H1 (cell line): ENCODE measurements around the gene C3orf18. TPM values are rescaled to one million over a fixed set of nuclear protein-coding genes. Genes with fewer than 3 reads are reported as not detected.
A peak's percentile ranks its signal among the peaks of the same experiment; 100 is the strongest.

Experiments
- CTCF ChIA-PET: fragments of 300-600 bp; sonication (Branson Sonifier 250); formaldehyde crosslinking; loops from one replicate; lab custom pipeline; 2021; ENCODE audit not compliant: partially characterized antibody; lab: Charles Lee
- POLR2A ChIA-PET: fragments of 300-600 bp; sonication (Branson Sonifier 250); formaldehyde crosslinking; loops from one replicate; lab custom pipeline; 2021; ENCODE audit warnings: inconsistent platforms; ENCODE audit not compliant: partially characterized antibody; lab: Charles Lee
- DNase-seq, 2 experiments: peaks; one replicate each; pipeline versions ENCODE4 v3.0.0 to v3.0.0-alpha.2; 2010 to 2022; ENCODE audit warnings: low spot score in 2 of 2, low read depth in 1 of 2, mixed read lengths in 1 of 2
- FAIRE-seq: peaks from 2 replicates; lab custom pipeline; 2011; peaks lifted over from hg19 to GRCh38; lab: Jason Lieb, UNC
- H2AFZ ChIP-seq: 2 replicates; pipeline ENCODE4 v1.8.1; 2012; ENCODE audit warnings: low read length, inconsistent platforms
- H2AK5ac ChIP-seq: 2 replicates; pipeline ENCODE4 v1.6.1; 2013; ENCODE audit warnings: low read depth, low read length
- H2BK120ac ChIP-seq: replicated peaks from 2 replicates; pipeline ENCODE3; 2013; ENCODE audit warnings: low read depth, low read length, inconsistent platforms
- H2BK12ac ChIP-seq: 2 replicates; pipeline ENCODE4 v1.6.1; 2013; ENCODE audit warnings: low read depth, low read length
- H2BK15ac ChIP-seq: 2 replicates; pipeline ENCODE4 v1.6.1; 2013; ENCODE audit warnings: low read length
- H2BK20ac ChIP-seq: 2 replicates; pipeline ENCODE4 v1.6.1; 2013; ENCODE audit warnings: low read length
- H2BK5ac ChIP-seq: 2 replicates; pipeline ENCODE4 v1.6.1; 2013; ENCODE audit warnings: low read depth, low read length
- H3K14ac ChIP-seq: 2 replicates; pipeline ENCODE4 v1.6.1; 2013; ENCODE audit warnings: inconsistent platforms; ENCODE audit not compliant: insufficient read length
- H3K18ac ChIP-seq: 2 replicates; pipeline ENCODE4 v1.6.1; 2013; ENCODE audit warnings: low read length; ENCODE audit errors: extremely low read depth
- H3K23ac ChIP-seq: 2 replicates; pipeline ENCODE4 v1.6.1; 2013; ENCODE audit warnings: inconsistent platforms; ENCODE audit not compliant: insufficient read length
- H3K23me2 ChIP-seq: 2 replicates; pipeline ENCODE4 v1.6.1; 2013; ENCODE audit warnings: low read depth, low read length
- H3K27ac ChIP-seq: 2 replicates; pipeline ENCODE4 v1.6.1; 2011; ENCODE audit warnings: low read depth, low read length, inconsistent platforms
- H3K27me3 ChIP-seq, 4 experiments: replicated peaks in 1 of 4; 1 replicate in 1 of 4; 2 replicates in 3 of 4; pipeline versions ENCODE4 v1.6.1 to v1.8.1; 2011 to 2013; ENCODE audit warnings: low read length in 3 of 4, mild to moderate bottlenecking in 3 of 4, inconsistent platforms in 2 of 4, mixed read lengths in 2 of 4, moderate library complexity in 1 of 4; ENCODE audit not compliant: control insufficient read depth in 3 of 4, insufficient read depth in 3 of 4; ENCODE audit errors: extremely low read depth in 1 of 4
- H3K36me3 ChIP-seq, 4 experiments: 2 replicates each; pipeline versions ENCODE4 v1.6.1 to v1.8.1; 2011 to 2013; ENCODE audit warnings: mild to moderate bottlenecking in 4 of 4, low read length in 3 of 4, moderate library complexity in 2 of 4, control low read depth in 1 of 4, inconsistent platforms in 1 of 4; ENCODE audit not compliant: insufficient read depth in 4 of 4, control insufficient read depth in 2 of 4
- H3K4ac ChIP-seq: replicated peaks from 2 replicates; pipeline ENCODE3; 2013; ENCODE audit warnings: low read length, low read depth, mixed read lengths, inconsistent platforms; ENCODE audit not compliant: insufficient read length
- H3K4me1 ChIP-seq, 4 experiments: replicated peaks in 1 of 4; 1 replicate in 1 of 4; 2 replicates in 3 of 4; pipeline versions ENCODE4 v1.6.1 to v1.8.1; 2011 to 2013; ENCODE audit warnings: low read length in 3 of 4, inconsistent platforms in 2 of 4, mixed read lengths in 1 of 4; ENCODE audit not compliant: insufficient read depth in 4 of 4, control insufficient read depth in 3 of 4
- H3K4me2 ChIP-seq, 2 experiments: 2 replicates each; pipeline versions ENCODE4 v1.6.1 to v1.8.1; 2011 to 2013; ENCODE audit warnings: low read depth in 2 of 2, low read length in 2 of 2, control low read depth in 1 of 2, inconsistent platforms in 1 of 2, mild to moderate bottlenecking in 1 of 2; ENCODE audit not compliant: insufficient read depth in 1 of 2
- H3K4me3 ChIP-seq, 4 experiments: fragments of 200-600, 300-600 bp in 1 of 4; sonication (generic), shearing (Covaris generic), sonication (Bioruptor Twin) in 1 of 4; 2 replicates each; pipeline versions ENCODE4 v1.5.1 to v1.8.1; 2011 to 2016; ENCODE audit warnings: low read length in 4 of 4, low read depth in 3 of 4, control low read depth in 2 of 4, inconsistent platforms in 2 of 4, mild to moderate bottlenecking in 2 of 4, mixed read lengths in 1 of 4, moderate library complexity in 1 of 4; ENCODE audit not compliant: insufficient read depth in 2 of 4; ENCODE audit errors: extremely low read depth in 1 of 4
- H3K56ac ChIP-seq: replicated peaks from 2 replicates; pipeline ENCODE3; 2013; ENCODE audit warnings: low read depth, mild to moderate bottlenecking, mixed read lengths, low read length, inconsistent platforms; ENCODE audit not compliant: insufficient read length
- H3K79me1 ChIP-seq: 2 replicates; pipeline ENCODE4 v1.6.1; 2013; ENCODE audit warnings: low read depth, low read length, control low read depth
- H3K79me2 ChIP-seq, 2 experiments: 2 replicates each; pipeline versions ENCODE4 v1.6.1 to v1.8.1; 2012 to 2013; ENCODE audit warnings: low read length in 2 of 2, mild to moderate bottlenecking in 2 of 2, inconsistent platforms in 1 of 2; ENCODE audit not compliant: insufficient read depth in 2 of 2, control insufficient read depth in 1 of 2
- H3K9ac ChIP-seq, 4 experiments: replicated peaks in 1 of 4; 1 replicate in 1 of 4; 2 replicates in 3 of 4; pipeline versions ENCODE4 v1.6.1 to v1.8.1; 2011 to 2013; ENCODE audit warnings: low read depth in 3 of 4, low read length in 3 of 4, control low read depth in 2 of 4, mild to moderate bottlenecking in 2 of 4, moderate library complexity in 2 of 4, inconsistent platforms in 1 of 4; ENCODE audit errors: extremely low read depth in 1 of 4
- H3K9me3 ChIP-seq, 2 experiments: 2 replicates each; pipeline versions ENCODE4 v1.6.1 to v1.8.1; 2012 to 2013; ENCODE audit warnings: mild to moderate bottlenecking in 2 of 2, moderate library complexity in 2 of 2, control low read depth in 1 of 2, inconsistent platforms in 1 of 2, low read depth in 1 of 2, low read length in 1 of 2, mixed read lengths in 1 of 2; ENCODE audit not compliant: insufficient read depth in 2 of 2
- H4K20me1 ChIP-seq, 2 experiments: replicated peaks in 1 of 2; 2 replicates each; pipeline versions ENCODE3 to v1.8.1; 2011 to 2013; ENCODE audit warnings: inconsistent platforms in 2 of 2, low read length in 2 of 2, mild to moderate bottlenecking in 1 of 2; ENCODE audit not compliant: insufficient read depth in 2 of 2, control insufficient read depth in 1 of 2
- H4K5ac ChIP-seq: 2 replicates; pipeline ENCODE4 v1.6.1; 2013; ENCODE audit warnings: low read length, low read depth, mixed read lengths, inconsistent platforms; ENCODE audit not compliant: insufficient read length
- H4K8ac ChIP-seq: 2 replicates; pipeline ENCODE4 v1.8.0; 2013; ENCODE audit warnings: mild to moderate bottlenecking, moderate library complexity, low read length, inconsistent platforms; ENCODE audit not compliant: insufficient read depth; ENCODE audit errors: extremely low read depth
- H4K91ac ChIP-seq: replicated peaks from 2 replicates; pipeline ENCODE3; 2013; ENCODE audit warnings: low read length, mixed read lengths, inconsistent platforms; ENCODE audit not compliant: insufficient read length
- ASH2L ChIP-seq: fragments of 200-600, 300-600 bp; sonication (generic); IDR thresholded peaks from one replicate; pipeline ENCODE4 v1.7.1; 2017; ENCODE audit warnings: low read length
- CBX8 ChIP-seq: fragments of 300-800, 300-1000 bp; sonication (generic); IDR thresholded peaks from 2 replicates; pipeline ENCODE4 v1.7.1; 2016; ENCODE audit warnings: low read depth, low read length, borderline replicate concordance
- CTCF ChIP-seq, 3 experiments: IDR thresholded peaks; 1 replicate in 2 of 3; 2 replicates in 1 of 3; pipeline versions ENCODE4 v1.5.1 to v1.6.1; 2011; ENCODE audit warnings: low read length in 3 of 3, mild to moderate bottlenecking in 3 of 3, inconsistent platforms in 2 of 3, low read depth in 1 of 3, moderate library complexity in 1 of 3; ENCODE audit not compliant: insufficient read depth in 1 of 3; ENCODE audit errors: control extremely low read depth in 1 of 3
- GABPA ChIP-seq: IDR thresholded peaks from 2 replicates; pipeline ENCODE4 v1.6.1; 2011; ENCODE audit warnings: mild to moderate bottlenecking, low read length, moderate library complexity, borderline replicate concordance; ENCODE audit not compliant: insufficient read depth
- KDM1A ChIP-seq: fragments of 200-600, 300-600 bp; sonication (generic); IDR thresholded peaks from 2 replicates; pipeline ENCODE4 v1.7.1; 2016; ENCODE audit warnings: mild to moderate bottlenecking, low read length, borderline replicate concordance
- KDM5A ChIP-seq: fragments of 200-600 bp; IDR thresholded peaks from 2 replicates; pipeline ENCODE4 v1.7.1; 2012; ENCODE audit warnings: mild to moderate bottlenecking, low read length, inconsistent platforms, mixed read lengths
- NANOG ChIP-seq: IDR thresholded peaks from 2 replicates; pipeline ENCODE4 v1.6.1; 2011; ENCODE audit warnings: low read length, low read depth, mild to moderate bottlenecking, inconsistent platforms; ENCODE audit not compliant: insufficient read depth, poor library complexity, severe bottlenecking
- SP4 ChIP-seq: IDR thresholded peaks from 2 replicates; pipeline ENCODE4 v1.6.1; 2012; ENCODE audit warnings: low read length, inconsistent platforms
- ZNF274 ChIP-seq: IDR thresholded peaks from 2 replicates; pipeline ENCODE4 v1.7.0; 2012; ENCODE audit warnings: low read length, borderline replicate concordance; ENCODE audit errors: extremely low read depth
- whole genome bisulfite sequencing, 2 experiments: shearing (Covaris generic) in 1 of 2; methylation state at CpG; one replicate each; pipeline versions ENCODE4 v1.1.6 to v1.1.7; 2013 to 2015; ENCODE audit warnings: low lambda C conversion rate in 2 of 2, mixed read lengths in 2 of 2, inconsistent platforms in 1 of 2, low coverage in 1 of 2, missing lambda C conversion rate in 1 of 2; ENCODE audit not compliant: insufficient replicate concordance in 2 of 2, insufficient coverage in 1 of 2, insufficient read length in 1 of 2; ENCODE audit errors: extremely low coverage in 1 of 2, missing lambda C conversion rate in 1 of 2; 5-methylcytosine and 5-hydroxymethylcytosine counted together
- polyA plus RNA-seq, 7 experiments: library from polyadenylated mRNA; depleted of rRNA in 3 of 7; stranded (reverse) in 5 of 7; unstranded in 2 of 7; fragments of >200 nt in 5 of 7; fragments of 200-250 nt in 2 of 7; gene quantifications; 1 replicate in 5 of 7; 2 replicates in 1 of 7; 4 replicates in 1 of 7; pipeline versions ENCODE4 v1.2.1 to v1.2.3, GENCODE V29; 2011 to 2013; ENCODE audit warnings: missing spikeins in 2 of 7, mixed read lengths in 2 of 7
- total RNA-seq: library from RNA; stranded (reverse); fragmentation: NEBNext Ultra II Directional; extraction: Animal tissue kit (Norgen Biotek cat#: 25700); gene quantifications from 2 replicates; pipeline ENCODE4 v1.2.1, GENCODE V29; 2021

Gene C3orf18
- total and polyA plus RNA-seq, 2 of the 8 experiments (the other 6 are each of a cell fraction or from before 2014, with no cell fraction given) = 7.5 to 15.0 TPM

DNA sequence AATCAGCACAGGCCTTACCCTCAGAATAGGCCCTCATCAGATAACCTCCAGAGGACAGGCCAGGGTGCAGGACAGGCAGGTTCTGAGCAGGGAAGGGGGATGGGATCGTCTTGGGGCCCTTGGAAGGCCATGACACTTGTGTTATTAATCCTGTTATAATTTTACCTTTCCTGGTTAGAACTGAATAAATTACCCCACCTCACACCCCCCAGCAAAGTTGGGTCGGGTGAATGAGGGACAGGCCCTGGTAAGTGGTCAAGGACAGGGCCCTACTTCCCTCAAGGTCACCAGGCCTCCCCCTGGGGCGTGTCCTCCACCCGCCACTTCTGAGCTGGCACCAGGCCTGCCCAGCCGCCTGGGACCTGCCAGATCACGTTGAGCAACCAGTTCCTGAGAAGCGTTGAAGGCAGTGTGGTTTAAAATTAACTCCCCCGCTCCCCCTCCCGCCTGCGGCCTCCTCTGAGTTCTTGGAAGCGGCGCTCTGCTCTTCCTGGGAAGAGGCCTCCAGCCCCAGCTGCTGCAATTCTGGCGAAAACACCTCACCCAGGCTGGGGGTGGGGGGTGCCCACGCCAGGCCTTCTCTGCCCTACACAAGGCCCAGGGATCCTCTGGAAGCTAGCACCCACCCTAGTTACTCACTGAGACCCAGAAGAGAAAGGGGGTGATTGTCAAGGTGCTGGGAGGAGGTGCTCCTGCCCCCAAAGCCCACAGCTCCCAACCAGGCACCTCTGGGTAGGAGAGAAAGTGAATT lies 33.5 kb upstream of the C3orf18 start:
- H2BK12ac ChIP-seq = no peak overlapping the region
- H3K27me3 ChIP-seq = peaks cover 0 to 2% (median 0%) of the 10 kb centered on the region in 4 experiments; a peak in 1 of 7 replicates
- peak overlapping the region; percentile 19 for H4K91ac ChIP-seq
- H3K4me2 ChIP-seq = no peak overlapping the region
- H3K4ac ChIP-seq = no peak overlapping the region
- no peaks in the 10 kb centered on the region for H3K79me1 ChIP-seq
- no peak overlapping the region for H3K23ac ChIP-seq
- CTCF ChIA-PET = interaction anchor here (1.7 to 50.4 kb wide), 5 partner anchors 11 to 49 kb away, joined by 5 to 1262 read pairs (median 233); partner anchors contain the start of genes C3orf18, CISH, DOCK3 and HEMK1
- no peak overlapping the region for H3K56ac ChIP-seq
- H4K8ac ChIP-seq = peak overlapping the region; percentile 68; the same call in 1 of the 2 replicates
- no peak overlapping the region for H2AFZ ChIP-seq
- no peak for FAIRE-seq
- no peak overlapping the region for H2BK5ac ChIP-seq
- no peak overlapping the region for H4K5ac ChIP-seq
- H4K20me1 ChIP-seq = peaks cover 2 to 3% of the 10 kb centered on the region in 2 experiments
- H3K4me1 ChIP-seq = no peaks in the 10 kb centered on the region
- no peak for DNase-seq
- H3K9ac ChIP-seq = no peak overlapping the region
- H2BK120ac ChIP-seq = no peak overlapping the region
- WGBS, 2 experiments = 81% methylated on average over 14 of the region's 14 CpGs; no CpG with 5 or more reads in 1 of the 2 experiments
- H2BK20ac ChIP-seq = no peak overlapping the region
- H2BK15ac ChIP-seq = 0 out of 2 replicates have a peak overlapping the region, but pooled peaks have one; percentile 46
- no peak overlapping the region for H3K14ac ChIP-seq
- POLR2A ChIA-PET = interaction anchor here (1.5 to 1.8 kb wide), 4 partner anchors 8 to 19 kb away, joined by 4 to 9 read pairs (median 6); no protein-coding TSS in a partner anchor
- no peak overlapping the region for H3K18ac ChIP-seq
- H3K79me2 ChIP-seq = no peaks in the 10 kb centered on the region
- H3K36me3 ChIP-seq = no peaks in the 10 kb centered on the region
- H3K4me3 ChIP-seq = no peak overlapping the region
- H3K23me2 ChIP-seq = no peaks in the 10 kb centered on the region
- no peak overlapping the region for H2AK5ac ChIP-seq
- no peaks in the 10 kb centered on the region for H3K9me3 ChIP-seq
- H3K27ac ChIP-seq = no peak overlapping the region
- TF ChIP-seq CTCF (IDR thresholded peaks at IDR 0.05; ENCODE audit: control extremely low read depth in 1 of 3, insufficient read depth in 1 of 3, low read depth in 1 of 3, low read length in 3 of 3) (no peak), ASH2L (no peak), CBX8 (no peak), ZNF274 (no peak), GABPA (no peak), SP4 (no peak), KDM5A (no peak), NANOG (no peak), KDM1A (no peak)
